ENCODE data around the gene CCIN. TPM values are rescaled to one million over a fixed set of nuclear protein-coding genes. Genes with fewer than 3 reads are reported as not detected.

CCIN gene
- polyA plus RNA-seq, 1 of the 3 experiments (the other 2 are of a cell fraction), result 0.54 TPM

GRCh38 chr9:36214571-36214970, 45.4 kb downstream of the CCIN start:
- Histone ChIP-seq H3F3A (replicated peaks; ENCODE audit: insufficient read depth) (peaks cover 38% of the 10 kb centered on the region), H3K4me3 (ENCODE audit: low read depth in 2 of 2, low read length in 1 of 2) (no peak overlapping the region), H3K36me3 (replicated peaks in 1 of 2; ENCODE audit: control insufficient read depth in 1 of 2, insufficient read depth in 2 of 2, low read length in 1 of 2) (peaks cover 61 to 81% of the 10 kb centered on the region in 2 experiments), H3K27me3 (ENCODE audit: insufficient read depth) (no peaks in the 10 kb centered on the region), H3K9ac (no peak overlapping the region), H3K4me2 (no peak overlapping the region), H4K20me1 (ENCODE audit: insufficient read depth) (peaks cover 48% of the 10 kb centered on the region), H3K9me2 (no peaks in the 10 kb centered on the region), H3K27ac (ENCODE audit: low read depth in 2 of 2, low read length in 1 of 2) (peak overlapping the region; percentile 9 to 54; a peak in 3 of 4 replicates), H3K9me3 (no peaks in the 10 kb centered on the region), H2AFZ (ENCODE audit: low read depth) (no peak overlapping the region), H3K79me2 (ENCODE audit: insufficient read depth) (peaks cover 61% of the 10 kb centered on the region), H3K4me1 (ENCODE audit: control insufficient read depth in 1 of 2, insufficient read depth in 2 of 2, low read depth in 1 of 2, low read length in 1 of 2) (peaks cover 0 to 19% of the 10 kb centered on the region in 2 experiments; a peak in 2 of 4 replicates)
- DNase-seq, result peak; percentile 27
- CTCF ChIA-PET, result interaction anchor here (0.6 kb wide), 1 partner anchor 260 kb away, joined by 3 read pairs; no protein-coding TSS in a partner anchor
- TF ChIP-seq RFX5 (IDR thresholded peaks at IDR 0.05; ENCODE audit: low read length) (no peak), RCOR1 (IDR thresholded peaks at IDR 0.05; ENCODE audit: low read length) (0 out of 2 replicates have a peak, but pooled peaks have one; percentile 26)
- POLR2A ChIA-PET, result no interaction called here

- H3K36me3 ChIP-seq (replicated peaks in 1 of 2; ENCODE audit: control insufficient read depth in 1 of 2, insufficient read depth in 2 of 2, low read length in 1 of 2), result peaks cover 49 to 76% of the 10 kb centered on the region in 2 experiments
- H3K9me2 ChIP-seq, result no peaks in the 10 kb centered on the region
- no peak overlapping the region for H3K4me2 ChIP-seq
- DNase-seq, result no peak
- H3K4me1 ChIP-seq (ENCODE audit: control insufficient read depth in 1 of 2, insufficient read depth in 2 of 2, low read depth in 1 of 2, low read length in 1 of 2), result peaks cover 0 to 5% of the 10 kb centered on the region in 2 experiments; a peak in 2 of 4 replicates
- ChIA-PET POLR2A (no interaction called here), CTCF (interaction anchor here (0.7 to 1.1 kb wide), 2 partner anchors 14 to 30 kb away, joined by 4 read pairs; no protein-coding TSS in a partner anchor)
- TF ChIP-seq JUND (IDR thresholded peaks at IDR 0.05) (no peak), MEF2A (IDR thresholded peaks at IDR 0.05; ENCODE audit: borderline replicate concordance, low read depth) (no peak), EZH2phosphoT487 (IDR thresholded peaks at IDR 0.05; ENCODE audit: borderline replicate concordance, low read depth) (no peak), MXI1 (IDR thresholded peaks at IDR 0.05; ENCODE audit: low read depth, low read length) (no peak), EP300 (IDR thresholded peaks at IDR 0.05; ENCODE audit: borderline replicate concordance in 1 of 2, low read depth in 1 of 2, low read length in 1 of 2) (no peak), SIN3A (IDR thresholded peaks at IDR 0.05; ENCODE audit: borderline replicate concordance, low read depth, low read length) (no peak), ELF1 (IDR thresholded peaks at IDR 0.05) (no peak), PBX3 (IDR thresholded peaks at IDR 0.05) (no peak), SMC3 (IDR thresholded peaks at IDR 0.05; ENCODE audit: low read depth, low read length) (no peak), RAD21 (IDR thresholded peaks at IDR 0.05; ENCODE audit: low read length) (no peak), POLR2AphosphoS5 (IDR thresholded peaks at IDR 0.05; ENCODE audit: low read depth, low read length) (no peak), GABPA (IDR thresholded peaks at IDR 0.05; ENCODE audit: low read depth) (no peak), FOXM1 (IDR thresholded peaks at IDR 0.05; ENCODE audit: low read depth) (no peak), NFIC (IDR thresholded peaks at IDR 0.05; ENCODE audit: borderline replicate concordance) (no peak), USF1 (IDR thresholded peaks at IDR 0.05; ENCODE audit: borderline replicate concordance, low read depth) (no peak)
- peaks cover 26% of the 10 kb centered on the region for H4K20me1 ChIP-seq (ENCODE audit: insufficient read depth)
- peaks cover 38% of the 10 kb centered on the region for H3F3A ChIP-seq (replicated peaks; ENCODE audit: insufficient read depth)
- 88% methylated on average over 13 of the region's 13 CpGs for WGBS (ENCODE audit: low lambda C conversion rate)
- H3K9ac ChIP-seq, result no peak overlapping the region
- no peaks in the 10 kb centered on the region for H3K27me3 ChIP-seq (ENCODE audit: insufficient read depth)
- no peaks in the 10 kb centered on the region for H3K9me3 ChIP-seq
- no peak overlapping the region for H2AFZ ChIP-seq (ENCODE audit: low read depth)
- H3K27ac ChIP-seq (ENCODE audit: low read depth in 2 of 2, low read length in 1 of 2), result no peak overlapping the region; a peak in 1 of 4 replicates
- H3K79me2 ChIP-seq (ENCODE audit: insufficient read depth), result peaks cover 46% of the 10 kb centered on the region
- no peak overlapping the region for H3K4me3 ChIP-seq (ENCODE audit: low read depth in 2 of 2, low read length in 1 of 2)
These were observed 48.2 kb downstream of the CCIN start for GRCh38 chr9:36217256-36217968.

Data from SK-N-SH (cell line).